HG03039 (cell line): Measurements from ENCODE around the gene CSF3R.

ENCODE experiments used
- ATAC-seq: cut with Tn5 transposase; IDR thresholded peaks from one replicate; pipeline ENCODE4 v1.9.1; 2021; ENCODE audit warnings: mild to moderate bottlenecking, moderate library complexity; ENCODE audit not compliant: unreplicated experiment

CSF3R gene

DNA sequence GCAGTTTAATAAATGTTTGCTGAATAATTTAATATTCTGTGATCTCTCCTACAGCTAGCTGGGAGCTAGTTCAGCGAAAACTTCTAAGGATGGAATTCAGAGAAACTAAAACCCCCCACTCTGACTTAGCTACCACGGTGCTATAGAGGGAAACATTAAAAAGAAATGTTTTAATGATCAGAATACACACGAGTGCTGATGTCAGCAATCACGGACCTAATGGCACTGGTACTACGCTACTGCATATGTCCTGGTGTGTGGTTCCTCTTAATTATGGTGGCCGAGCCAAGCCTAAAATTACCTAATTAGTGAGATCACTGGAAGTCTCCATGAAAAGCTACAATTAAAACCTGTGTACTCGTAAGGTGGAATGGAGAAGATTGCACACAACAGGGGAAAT, 61.1 kb downstream of the CSF3R start:
- ATAC-seq: no peak

DNA sequence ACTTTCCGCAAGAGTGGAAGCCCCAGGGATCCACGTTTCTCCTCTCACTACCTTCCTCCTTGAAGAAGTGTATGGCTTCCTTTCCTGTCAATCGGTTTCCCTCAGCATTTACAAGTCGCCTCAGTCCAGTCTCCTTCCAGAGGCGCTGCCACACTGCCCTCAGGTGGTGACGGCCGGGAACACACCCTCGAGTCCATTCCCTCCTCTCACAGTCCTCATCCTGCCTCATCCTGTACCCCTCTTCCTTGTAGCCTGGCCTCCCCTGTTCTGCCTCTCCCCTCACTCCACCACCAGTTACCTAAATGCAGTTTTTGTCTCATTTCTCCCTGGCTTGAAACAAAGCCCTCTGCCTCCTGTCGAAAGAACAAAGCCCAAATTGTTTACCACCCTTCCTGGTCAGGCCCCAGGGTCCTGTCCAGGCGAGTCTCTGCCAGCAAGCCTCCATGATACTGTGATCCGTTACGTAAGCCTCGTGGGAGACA, 61.8 kb downstream of the CSF3R start:
- no peak for ATAC-seq

DNA sequence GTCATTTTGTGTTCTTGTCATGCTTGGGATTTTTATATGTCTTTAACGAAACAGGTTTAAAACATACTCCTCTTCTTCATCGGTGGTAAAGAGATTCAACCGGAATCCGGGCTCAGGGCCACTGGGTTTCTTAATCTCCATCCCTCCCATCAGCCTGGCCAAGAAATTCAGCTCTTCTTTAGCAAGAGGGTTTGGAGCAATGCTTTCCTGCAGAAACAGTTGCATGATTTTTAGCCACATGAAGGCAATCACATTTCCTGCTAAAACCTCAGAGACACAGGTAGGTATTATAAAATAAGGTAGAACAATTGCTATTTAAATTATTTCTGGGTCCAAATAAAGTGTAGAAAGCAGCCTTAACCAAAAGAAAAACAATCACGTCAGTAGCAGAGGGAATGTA, 62.3 kb downstream of the CSF3R start:
- ATAC-seq: no peak

DNA sequence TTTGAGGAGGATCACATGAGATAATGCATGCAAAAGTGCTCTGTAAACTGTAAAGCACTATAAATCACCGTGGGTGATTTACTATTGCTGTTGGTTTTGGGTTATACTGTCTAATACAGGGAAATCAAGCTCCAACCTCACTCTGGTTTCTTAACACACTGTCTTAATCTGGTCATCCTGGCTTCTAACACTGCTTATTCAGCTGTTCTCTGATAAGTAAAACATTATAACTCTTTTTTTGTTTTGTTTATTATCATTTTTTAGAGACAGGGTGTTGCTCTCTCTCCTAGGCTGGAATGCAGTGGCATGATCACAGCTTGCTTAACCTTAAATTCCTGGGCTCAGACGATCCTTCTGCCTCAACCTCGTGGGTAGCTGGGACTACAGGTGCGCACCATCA, 63.1 kb downstream of the CSF3R start:
- no peak for ATAC-seq

DNA sequence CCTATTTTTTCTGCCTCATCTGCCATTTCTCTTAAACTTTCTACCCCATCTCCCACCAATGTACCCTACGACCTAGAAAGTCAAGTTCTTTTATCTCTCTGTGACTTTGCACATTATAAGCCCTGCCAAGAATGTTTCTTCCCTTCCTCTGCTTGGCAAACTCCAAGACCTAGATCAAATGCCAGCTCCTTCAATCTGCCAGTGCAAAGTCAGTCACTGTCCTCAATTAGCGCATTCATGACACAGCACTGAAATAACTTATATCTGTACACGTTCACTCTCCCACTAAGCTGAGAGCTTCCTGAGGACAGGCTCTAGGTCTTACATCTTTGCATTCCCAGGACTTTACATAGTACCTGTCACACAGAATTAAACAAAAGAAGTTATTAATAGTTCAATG, 63.6 kb downstream of the CSF3R start:
- ATAC-seq: no peak

DNA sequence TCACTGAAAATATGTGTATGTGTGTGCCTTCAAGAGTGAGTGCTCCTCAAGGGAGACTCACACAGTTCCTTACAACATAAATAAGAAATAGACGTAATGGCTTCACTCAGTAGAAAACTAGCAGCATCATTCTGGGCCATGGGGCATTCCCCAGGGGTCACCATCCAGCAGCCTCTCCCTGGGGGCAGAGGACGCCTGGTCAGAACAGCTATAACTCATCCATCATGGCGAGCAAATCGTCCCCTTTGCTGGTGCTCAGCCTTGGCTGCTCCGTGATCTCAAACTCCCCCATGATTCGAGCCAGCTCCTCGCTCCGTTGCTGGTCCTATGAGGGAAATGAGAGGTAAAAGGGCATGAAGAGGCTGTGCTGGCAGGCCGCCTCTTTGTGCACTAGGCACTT, 64.8 kb downstream of the CSF3R start:
- no peak for ATAC-seq
